Pancreas (tissue), 10 donors: ENCODE measurements around the gene KCNT2. TPM values are rescaled to one million over a fixed set of nuclear protein-coding genes. Genes with fewer than 3 reads are reported as not detected.

Source experiments
- ATAC-seq, 4 donors: fragments of 200-7000 bp; cut with Tn5 transposase; one replicate each; pipeline versions ENCODE4 v1.8.0 to v1.9.1; 2020; ENCODE audit warnings: mild to moderate bottlenecking in 4 of 4, moderate library complexity in 4 of 4
- DNase-seq, 6 donors: peaks; one replicate each; pipeline ENCODE4 v3.0.0-alpha.2; 2020
- FAIRE-seq: peaks from 2 replicates; lab custom pipeline; 2012; peaks lifted over from hg19 to GRCh38; lab: Jason Lieb, UNC
- H3K27ac ChIP-seq, 4 donors: fragments of 200-600 bp; sonication (generic); 1 replicate in 3 of 4; 2 replicates in 1 of 4; pipeline versions ENCODE4 v1.5.0 to v1.8.0; 2020
- H3K27me3 ChIP-seq, 4 donors: fragments of 200-600 bp; one replicate each; pipeline ENCODE4 v1.8.0; 2021
- H3K36me3 ChIP-seq, 3 donors: fragments of 200-600 bp; sonication (generic) in 1 of 3; one replicate each; pipeline versions ENCODE4 v1.5.0 to v1.8.0; 2020 to 2021
- H3K4me1 ChIP-seq, 3 donors: fragments of 200-600 bp; one replicate each; pipeline ENCODE4 v1.8.0; 2021
- H3K4me3 ChIP-seq, 4 donors: fragments of 200-600 bp; sonication (generic) in 2 of 4; one replicate each; pipeline versions ENCODE4 v1.5.0 to v1.8.0; 2020 to 2021
- H3K9me3 ChIP-seq, 4 donors: fragments of 200-600 bp; one replicate each; pipeline ENCODE4 v1.8.0; 2021
- WGBS, 2 donors: extraction: QIAGEN DNeasy Blood & Tissue Kit; methylation state at CpG; one replicate each; pipeline ENCODE4 v1.1.7; 2013; 5-methylcytosine and 5-hydroxymethylcytosine counted together
- intact Hi-C, 3 donors: fragments of 100-400 bp; cut with DNase I; formaldehyde crosslinking; loops; one replicate each; pipeline versions ENCODE4 v1.11.1 to v1.14.2; 2022
- polyA plus RNA-seq, 2 donors: library from polyadenylated mRNA; stranded (reverse); fragments of 200-250 nt; gene quantifications; one replicate each; pipeline ENCODE4 v1.2.3, GENCODE V29; 2013
- total RNA-seq, 6 donors: library from RNA; stranded (reverse); fragmentation: NEBNext Ultra II Directional in 4 of 6; extraction: Animal tissue kit (Norgen Biotek cat#: 25700) in 4 of 6; gene quantifications; one replicate each; pipeline versions ENCODE4 v1.2.1 to v1.2.4, GENCODE V29; 2021 to 2023
- TF ChIP-seq, protein P1 (sequence below), 4 donors: fragments of 200-600 bp; sonication (generic) in 3 of 4; IDR thresholded peaks; one replicate each; pipeline versions ENCODE4 v1.5.0 to v1.8.0; 2021; ENCODE audit warnings: antibody characterized with exemption in 4 of 4
- donor health status: healthy with polysubstance abuse.
- donor health status: DM: no; HTN: no; CAD: no; lungs with moderate emphysema.
- donor health status: DM: no; HTN: no; CAD: no.
- donor health status: control.
- donor health status: control.
- donor health status: Bipolar disorder and iron deficiency.
- donor health status: DM: yes; HTN: yes; CAD: no.
- donor health status: DM: no; HTN: no; CAD: no.
- donor health status: DM: no; HTN: no; CAD: no.
- donor health status: DM: yes; HTN: yes; CAD: no.

KCNT2 gene
- total and polyA plus RNA-seq, 8 donors: 0.19 to 0.67 (median 0.42) TPM

DNA sequence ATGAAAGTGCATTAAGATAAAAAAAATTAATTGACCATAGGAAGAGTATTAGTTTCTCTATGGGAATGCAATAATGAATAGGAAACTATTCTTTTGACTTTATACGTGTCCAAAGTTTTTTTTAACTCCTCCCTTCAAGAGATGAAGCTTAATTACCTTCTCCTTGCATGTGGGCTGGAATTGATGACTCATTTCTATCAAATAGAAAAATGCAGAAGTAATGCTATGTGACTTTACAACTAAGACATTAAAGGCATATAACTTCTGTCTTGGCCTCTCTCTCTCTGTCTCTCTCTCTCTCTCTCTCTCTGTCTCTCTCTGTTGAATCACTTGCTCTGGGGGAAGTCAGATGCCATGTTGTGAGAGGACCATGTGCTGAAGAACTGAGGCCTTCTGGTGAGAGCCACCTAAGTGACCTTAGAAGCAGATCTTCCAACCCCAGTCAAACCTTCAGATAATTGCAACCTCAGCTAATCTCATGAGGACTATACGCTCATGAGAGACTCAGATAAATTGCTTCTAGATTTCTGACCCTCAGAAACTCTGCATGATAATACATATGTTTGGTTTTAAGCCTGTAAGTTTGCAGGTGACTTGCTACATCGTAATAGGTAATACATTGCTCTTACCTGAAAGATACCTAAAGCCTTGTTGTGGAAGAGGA is 414.2 kb downstream of the KCNT2 start:
- Histone ChIP-seq H3K4me1 (no peaks in the 10 kb centered on the region), H3K27ac (no peak overlapping the region), H3K36me3 (no peaks in the 10 kb centered on the region), H3K9me3 (no peaks in the 10 kb centered on the region), H3K27me3 (no peaks in the 10 kb centered on the region), H3K4me3 (no peak overlapping the region)
- TF ChIP-seq, protein P1, sequence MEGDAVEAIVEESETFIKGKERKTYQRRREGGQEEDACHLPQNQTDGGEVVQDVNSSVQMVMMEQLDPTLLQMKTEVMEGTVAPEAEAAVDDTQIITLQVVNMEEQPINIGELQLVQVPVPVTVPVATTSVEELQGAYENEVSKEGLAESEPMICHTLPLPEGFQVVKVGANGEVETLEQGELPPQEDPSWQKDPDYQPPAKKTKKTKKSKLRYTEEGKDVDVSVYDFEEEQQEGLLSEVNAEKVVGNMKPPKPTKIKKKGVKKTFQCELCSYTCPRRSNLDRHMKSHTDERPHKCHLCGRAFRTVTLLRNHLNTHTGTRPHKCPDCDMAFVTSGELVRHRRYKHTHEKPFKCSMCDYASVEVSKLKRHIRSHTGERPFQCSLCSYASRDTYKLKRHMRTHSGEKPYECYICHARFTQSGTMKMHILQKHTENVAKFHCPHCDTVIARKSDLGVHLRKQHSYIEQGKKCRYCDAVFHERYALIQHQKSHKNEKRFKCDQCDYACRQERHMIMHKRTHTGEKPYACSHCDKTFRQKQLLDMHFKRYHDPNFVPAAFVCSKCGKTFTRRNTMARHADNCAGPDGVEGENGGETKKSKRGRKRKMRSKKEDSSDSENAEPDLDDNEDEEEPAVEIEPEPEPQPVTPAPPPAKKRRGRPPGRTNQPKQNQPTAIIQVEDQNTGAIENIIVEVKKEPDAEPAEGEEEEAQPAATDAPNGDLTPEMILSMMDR (IDR thresholded peaks at IDR 0.05): no peak
- FAIRE-seq: no peak
- no peak for DNase-seq
- intact Hi-C loops: no loop called here
- no peak for ATAC-seq
- WGBS, 2 donors: 25 to 59% methylated on average over 3 of the region's 3 CpGs

DNA sequence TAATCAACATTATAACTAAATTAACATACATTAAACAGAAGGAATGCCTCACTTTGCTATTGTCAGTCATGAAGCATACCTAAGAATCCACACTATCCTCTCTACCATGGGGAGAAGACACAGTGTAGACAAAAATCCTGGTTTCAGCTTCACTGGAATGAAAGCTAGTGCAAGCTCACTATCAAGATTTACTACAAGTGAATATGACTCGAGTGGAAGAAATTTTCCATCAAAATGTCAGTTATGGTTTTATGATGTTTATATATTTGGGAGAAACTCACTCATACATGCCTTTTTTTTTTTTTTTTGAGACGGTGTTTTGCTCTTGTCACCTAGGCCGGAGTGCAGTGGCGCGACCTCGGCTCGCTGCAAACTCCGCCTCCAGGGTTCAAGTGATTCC is 424.3 kb downstream of the KCNT2 start:
- Histone ChIP-seq H3K36me3 (no peaks in the 10 kb centered on the region), H3K9me3 (no peaks in the 10 kb centered on the region), H3K4me3 (no peak overlapping the region), H3K27me3 (no peaks in the 10 kb centered on the region), H3K4me1 (no peaks in the 10 kb centered on the region), H3K27ac (no peak overlapping the region)
- 84 to 86% methylated on average over 8 of the region's 8 CpGs for WGBS, 2 donors
- intact Hi-C loops: no loop called here
- DNase-seq (no peak), ATAC-seq (no peak), FAIRE-seq (no peak)
- TF ChIP-seq, protein P1 (IDR thresholded peaks at IDR 0.05): no peak

DNA sequence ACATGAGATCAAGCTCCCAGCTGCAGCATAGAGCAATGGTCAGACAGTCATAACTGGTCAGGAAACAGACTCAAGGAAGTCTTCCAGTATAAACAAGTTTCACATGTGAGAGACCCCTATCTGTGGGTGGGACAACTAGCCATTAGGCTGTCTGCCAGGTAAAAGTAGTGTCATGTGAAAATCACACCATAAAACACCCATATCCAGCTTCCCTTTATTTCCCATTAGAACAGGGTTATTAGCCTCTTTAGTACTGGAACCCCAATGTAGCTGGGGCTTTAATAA is 426.7 kb downstream of the KCNT2 start:
- H3K4me3 ChIP-seq: no peak overlapping the region
- no peak for DNase-seq
- TF ChIP-seq, protein P1 (IDR thresholded peaks at IDR 0.05): no peak
- intact Hi-C loops: no loop called here
- H3K36me3 ChIP-seq: no peaks in the 10 kb centered on the region
- H3K9me3 ChIP-seq: no peaks in the 10 kb centered on the region
- no peaks in the 10 kb centered on the region for H3K27me3 ChIP-seq
- FAIRE-seq: no peak
- no peak overlapping the region for H3K27ac ChIP-seq
- no peaks in the 10 kb centered on the region for H3K4me1 ChIP-seq
- ATAC-seq: no peak

DNA sequence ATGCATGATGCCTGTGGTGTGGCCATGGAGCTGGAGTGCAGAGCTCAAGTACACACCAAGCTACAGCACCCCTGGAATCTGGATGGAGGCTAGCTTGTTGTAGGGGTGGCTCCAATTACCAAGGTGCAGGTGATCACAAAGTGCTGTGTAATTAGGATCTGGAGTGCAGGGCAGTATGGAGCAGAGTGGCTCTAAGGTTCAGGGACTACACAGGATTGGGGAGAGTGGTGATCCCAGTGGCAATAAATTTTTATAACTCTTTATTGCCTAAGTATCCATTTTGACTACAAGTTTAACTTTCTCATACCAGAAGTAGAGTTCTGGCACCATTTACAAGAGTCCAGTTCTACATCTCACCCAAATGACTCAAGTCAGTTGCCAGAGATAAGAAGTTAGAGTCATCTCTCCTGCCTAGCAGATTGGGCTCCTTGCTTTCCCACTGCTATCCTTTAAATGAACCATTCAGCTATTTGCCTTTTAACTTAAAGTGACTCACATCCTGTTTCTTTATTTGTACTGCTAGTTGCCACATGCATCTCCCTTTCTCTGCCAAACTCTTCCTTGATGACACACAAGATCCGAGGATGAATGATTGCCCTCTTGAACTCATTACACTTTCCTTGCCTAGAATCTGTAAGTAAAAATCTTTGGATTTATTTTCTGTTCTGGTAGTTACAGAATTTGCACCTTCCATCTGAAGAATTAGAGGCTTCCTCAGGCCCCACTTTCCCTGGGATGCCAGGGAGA is 427.2 kb downstream of the KCNT2 start:
- TF ChIP-seq, protein P1 (IDR thresholded peaks at IDR 0.05): no peak
- H3K9me3 ChIP-seq: no peaks in the 10 kb centered on the region
- no peak overlapping the region for H3K4me3 ChIP-seq
- FAIRE-seq (no peak), ATAC-seq (peak in 1 of 4 donors; percentile 58), DNase-seq (no peak)
- intact Hi-C loops: no loop called here
- H3K36me3 ChIP-seq: no peaks in the 10 kb centered on the region
- no peaks in the 10 kb centered on the region for H3K4me1 ChIP-seq
- H3K27me3 ChIP-seq: no peaks in the 10 kb centered on the region
- no peak overlapping the region for H3K27ac ChIP-seq
- WGBS, 2 donors: 25 to 27% methylated on average over 1 of the region's 1 CpG

DNA sequence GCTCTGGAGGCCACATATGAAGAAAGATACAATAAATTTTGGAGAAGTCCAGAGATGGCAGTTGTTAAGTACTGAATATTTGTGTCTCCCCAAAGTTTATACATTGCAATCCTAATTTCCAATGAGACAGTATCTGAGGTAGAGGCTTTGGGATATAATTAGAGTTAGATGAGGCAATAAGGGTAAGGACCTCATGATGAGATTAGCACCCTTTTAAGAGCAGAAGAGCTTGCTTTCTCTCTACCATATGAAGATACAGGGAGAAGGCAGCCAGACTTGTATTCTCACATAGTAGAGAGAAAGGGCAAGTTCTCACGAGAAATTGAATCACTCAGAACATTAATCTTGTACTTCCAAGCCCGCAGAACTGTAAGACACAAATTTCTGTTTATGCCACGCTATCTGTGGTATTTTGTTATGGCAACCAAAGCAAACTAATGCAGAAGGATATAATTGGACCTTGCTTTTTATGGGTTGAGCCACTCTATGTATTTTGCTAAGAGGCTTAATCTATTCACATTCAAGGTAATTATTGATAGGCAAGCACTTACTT is 430.1 kb downstream of the KCNT2 start:
- no peak overlapping the region for H3K4me3 ChIP-seq
- H3K27me3 ChIP-seq: no peaks in the 10 kb centered on the region
- FAIRE-seq: no peak
- TF ChIP-seq, protein P1 (IDR thresholded peaks at IDR 0.05): no peak
- intact Hi-C loops: no loop called here
- H3K27ac ChIP-seq: no peak overlapping the region
- no peak for ATAC-seq
- no peaks in the 10 kb centered on the region for H3K4me1 ChIP-seq
- no peak for DNase-seq
- WGBS, 2 donors: 29 to 35% methylated on average over 3 of the region's 3 CpGs
- H3K36me3 ChIP-seq: no peaks in the 10 kb centered on the region
- no peaks in the 10 kb centered on the region for H3K9me3 ChIP-seq
